NOMO-1 (cell line): ENCODE measurements around the gene SNTB2.

ENCODE experiments used
- DNase-seq, 2 experiments: peaks; one replicate each; lab custom pipeline; 2025; ENCODE audit not compliant: unreplicated experiment in 2 of 2; lab: John Stamatoyannopoulos, UW

Gene SNTB2

GRCh38 chr16:69314534-69314933 is 127.6 kb downstream of the SNTB2 start:
- DNase-seq, result no peak

GRCh38 chr16:69315486-69316311 is 128.7 kb downstream of the SNTB2 start:
- DNase-seq, result no peak

DNA sequence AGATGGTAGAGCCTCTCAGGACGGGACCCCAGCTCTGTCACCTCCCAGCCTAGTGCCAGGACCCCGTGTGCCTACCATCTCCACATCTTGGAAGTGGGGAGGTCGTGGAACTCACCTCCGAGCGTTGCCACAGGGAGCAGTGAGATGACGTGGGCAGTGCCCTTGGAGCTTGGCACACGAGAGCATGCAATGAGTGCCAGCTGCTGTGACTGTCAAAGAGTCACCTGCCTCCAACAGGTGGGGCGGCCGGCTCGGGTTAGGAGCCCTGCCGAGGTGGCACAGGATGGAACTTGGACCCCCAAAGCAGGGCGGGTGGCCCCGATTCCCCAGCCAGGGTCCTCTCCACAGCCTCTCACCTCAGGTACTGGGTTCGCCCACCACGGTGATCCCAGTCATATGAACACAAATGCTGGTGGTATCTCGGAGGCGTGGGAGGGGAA is 129.7 kb downstream of the SNTB2 start:
- DNase-seq, result no peak

DNA sequence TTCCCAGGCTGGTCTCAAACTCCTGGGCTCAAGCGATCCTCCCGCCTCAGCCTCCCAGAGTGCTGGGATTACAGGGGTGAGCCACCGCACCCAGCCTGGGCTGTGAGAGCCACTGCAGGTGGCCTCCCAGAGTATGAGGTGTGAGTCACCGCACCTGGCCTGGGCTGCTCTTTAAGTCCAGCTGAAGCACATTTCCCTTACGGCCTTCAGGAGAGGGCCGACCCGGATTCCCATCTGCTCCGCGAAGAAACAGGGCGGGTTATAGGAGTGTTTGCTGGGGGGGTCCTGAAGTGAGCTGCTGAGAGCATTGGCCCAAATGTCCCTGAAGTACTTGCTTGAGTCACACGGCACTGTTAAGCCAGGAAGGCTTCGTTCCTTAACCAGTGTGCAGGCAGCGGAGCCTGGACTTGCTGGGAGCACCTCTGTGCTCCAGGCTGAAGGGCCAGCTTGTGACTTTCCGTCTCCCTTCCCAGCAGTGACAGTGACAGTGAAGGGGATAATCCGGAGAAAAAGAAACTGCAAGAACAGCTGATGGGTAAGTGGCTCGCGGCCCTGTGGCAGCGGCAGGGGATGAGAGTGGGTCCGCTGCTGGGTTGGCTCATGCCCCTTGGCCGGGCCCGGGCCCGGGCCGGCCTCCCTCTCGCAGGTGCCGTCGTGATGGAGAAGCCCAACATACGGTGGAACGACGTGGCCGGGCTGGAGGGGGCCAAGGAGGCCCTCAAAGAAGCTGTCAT is 131.4 kb downstream of the SNTB2 start:
- DNase-seq, result no peak

DNA sequence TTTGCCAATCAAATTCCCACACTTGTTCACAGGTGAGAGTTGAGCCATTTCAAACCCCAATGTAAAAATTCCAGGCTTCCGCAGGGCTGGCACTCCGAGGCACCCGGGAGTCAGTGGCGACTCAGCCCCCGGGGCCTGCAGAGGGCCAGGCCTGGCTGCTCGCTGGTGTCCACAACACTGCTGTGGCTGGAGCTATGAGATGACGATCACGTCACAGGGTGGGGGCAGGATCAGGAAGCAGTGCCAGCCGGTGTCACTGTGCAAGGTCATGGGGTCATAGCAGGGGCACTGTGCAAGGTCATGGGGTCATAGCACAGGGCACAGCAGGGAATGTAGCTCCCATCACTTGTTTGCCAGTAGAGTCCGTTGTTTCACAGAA is 131.9 kb downstream of the SNTB2 start:
- no peak for DNase-seq

DNA sequence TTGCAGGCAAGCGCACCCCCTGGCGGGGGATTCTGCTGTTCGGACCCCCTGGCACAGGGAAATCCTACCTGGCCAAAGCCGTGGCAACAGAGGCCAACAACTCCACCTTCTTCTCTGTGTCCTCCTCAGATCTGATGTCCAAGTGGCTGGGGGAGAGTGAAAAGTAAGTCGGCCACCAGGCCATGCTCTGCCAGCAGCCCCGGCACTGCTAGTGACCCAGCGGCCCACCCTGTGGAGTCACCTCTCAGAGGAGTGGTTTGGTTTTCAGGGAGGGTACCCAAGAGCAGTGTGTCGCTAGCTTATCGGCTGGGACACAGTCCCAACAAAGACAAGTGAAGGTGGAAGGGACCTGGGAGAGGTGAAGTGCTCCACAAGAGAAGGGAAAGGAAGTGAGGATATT is 132.4 kb downstream of the SNTB2 start:
- DNase-seq, result no peak

GRCh38 chr16:69319826-69320739 is 133.1 kb downstream of the SNTB2 start:
- DNase-seq, result no peak

DNA sequence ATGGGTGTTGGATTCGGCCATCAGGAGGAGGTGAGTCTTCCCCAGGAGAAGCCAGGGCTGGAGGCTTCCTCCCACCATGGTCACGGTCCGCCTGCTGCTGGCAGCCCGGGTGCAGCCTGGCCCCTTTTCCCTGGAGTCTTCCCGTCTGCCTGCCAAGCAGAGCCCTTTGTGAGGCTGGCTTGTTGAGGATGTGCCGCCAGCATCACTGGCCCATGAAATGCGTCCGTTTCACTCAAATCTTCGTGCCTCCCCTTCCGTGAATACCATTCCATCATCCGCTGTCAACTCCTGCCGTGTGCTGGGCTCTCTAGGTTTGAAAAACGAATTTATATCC is 133.7 kb downstream of the SNTB2 start:
- DNase-seq, result no peak

DNA sequence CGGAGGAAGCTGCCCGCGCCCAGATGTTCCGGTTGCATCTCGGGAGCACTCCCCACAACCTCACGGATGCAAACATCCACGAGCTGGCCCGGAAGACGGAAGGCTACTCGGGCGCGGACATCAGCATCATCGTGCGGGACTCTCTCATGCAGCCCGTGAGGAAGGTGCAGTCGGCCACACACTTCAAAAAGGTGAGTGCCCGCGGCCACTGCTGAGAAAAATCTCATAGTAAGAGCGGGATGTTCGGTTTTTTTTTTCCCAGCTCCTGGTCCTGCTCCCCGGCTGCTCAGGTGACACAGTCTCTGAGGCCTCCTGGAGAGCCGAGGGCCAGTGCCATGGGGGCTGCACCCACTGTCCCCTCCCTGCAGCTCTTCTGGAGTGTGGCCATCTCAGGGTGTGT is 134.1 kb downstream of the SNTB2 start:
- no peak for DNase-seq

DNA sequence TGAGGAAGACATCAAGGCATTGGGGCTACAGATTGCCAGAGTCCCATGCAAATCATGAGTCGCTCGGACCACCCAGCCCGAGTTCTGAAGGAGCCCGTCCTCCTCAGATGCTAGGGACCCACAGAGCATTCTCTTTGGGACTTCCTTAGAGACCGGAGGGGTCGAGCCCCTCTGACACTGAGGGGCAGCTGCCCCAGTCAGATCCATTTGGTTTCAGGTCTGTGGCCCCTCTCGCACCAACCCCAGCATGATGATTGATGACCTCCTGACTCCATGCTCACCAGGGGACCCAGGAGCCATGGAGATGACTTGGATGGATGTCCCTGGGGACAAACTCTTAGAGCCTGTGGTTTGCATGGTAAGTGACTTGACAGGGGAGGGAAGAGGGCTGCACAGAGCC is 135.4 kb downstream of the SNTB2 start:
- DNase-seq, result no peak

DNA sequence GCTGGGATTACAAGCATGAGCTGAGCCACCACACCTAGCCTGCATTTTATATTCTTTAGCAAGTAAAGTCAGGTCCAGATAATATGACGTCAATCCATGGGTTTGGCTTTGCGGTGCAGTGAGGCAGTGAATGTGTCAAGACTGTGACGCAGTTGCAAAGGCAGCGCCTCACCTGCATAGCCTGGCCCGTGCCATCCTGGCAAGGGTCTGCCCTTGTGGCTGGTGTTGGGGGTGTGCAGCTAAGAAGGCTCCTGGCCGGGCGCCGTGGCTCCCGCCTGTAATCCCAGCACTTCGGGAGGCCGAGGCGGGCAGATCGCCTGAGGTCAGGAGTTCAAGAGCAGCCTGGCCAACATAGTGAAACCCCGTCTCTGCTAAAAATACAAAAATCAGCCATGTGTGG is 136.5 kb downstream of the SNTB2 start:
- no peak for DNase-seq

GRCh38 chr16:69324013-69324531 is 137.1 kb downstream of the SNTB2 start:
- no peak for DNase-seq

GRCh38 chr16:69324585-69325253 is 137.8 kb downstream of the SNTB2 start:
- no peak for DNase-seq

DNA sequence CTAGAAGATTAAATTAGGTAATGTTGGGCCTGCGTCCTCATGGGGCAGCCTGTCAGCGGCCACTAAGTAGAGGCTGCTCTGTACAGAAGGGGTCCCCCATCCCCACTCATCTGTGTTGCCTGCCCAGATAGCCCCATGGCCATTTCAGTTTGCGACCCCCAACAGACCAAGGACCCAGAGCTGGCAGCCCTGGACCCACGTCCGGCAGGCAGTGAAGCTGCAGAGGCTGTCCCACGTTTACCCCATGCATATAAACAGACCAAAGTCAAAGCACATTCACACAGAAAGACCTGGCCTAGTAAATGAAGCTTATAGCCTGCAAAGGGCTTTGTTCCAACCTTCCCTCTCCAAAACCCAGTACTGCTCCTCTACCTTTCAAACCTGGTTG is 138.8 kb downstream of the SNTB2 start:
- no peak for DNase-seq

- no peak for DNase-seq
Observed at GRCh38 chr16:69326172-69326873, 139.4 kb downstream of the SNTB2 start.

GRCh38 chr16:69327585-69328310 is 140.8 kb downstream of the SNTB2 start:
- no peak for DNase-seq

DNA sequence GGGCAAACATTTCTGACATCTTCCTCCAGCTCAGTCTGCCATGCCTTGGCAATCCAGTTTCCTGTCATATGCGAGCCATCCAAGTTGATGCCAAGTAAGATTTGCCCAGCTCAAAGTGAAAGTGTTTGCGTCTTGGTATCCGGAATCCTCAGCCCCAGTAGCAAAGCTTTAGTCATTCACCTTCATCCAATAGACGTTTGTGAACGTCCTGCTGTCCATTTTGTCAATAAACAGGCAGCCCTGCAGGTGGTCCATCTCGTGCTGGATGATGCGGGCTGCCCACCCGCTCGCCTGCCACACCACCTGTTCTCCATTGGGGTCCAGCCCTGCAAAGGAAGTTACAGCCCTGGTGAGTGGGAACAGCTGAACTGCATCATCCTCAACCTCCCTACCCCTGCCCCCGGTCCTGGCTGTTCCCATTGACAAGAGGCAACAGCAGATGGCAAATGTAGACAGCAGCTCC is 141.9 kb downstream of the SNTB2 start:
- DNase-seq, result no peak

GRCh38 chr16:69329369-69330285 is 142.7 kb downstream of the SNTB2 start:
- no peak for DNase-seq
